ENCODE results near the gene TST. TPM values are rescaled to one million over a fixed set of nuclear protein-coding genes. Genes with fewer than 3 reads are reported as not detected.

Gene TST
- 10 to 100 TPM; 29.1 to 31.4 (median 30.3) TPM for total RNA-seq
- polyA plus RNA-seq, result 1,000 to 10,000 TPM in 1 of 3 donors, 100 to 1,000 TPM in 2; 390 to 1,038 (median 663) TPM

- peaks cover 0 to 8% (median 2%) of the 10 kb centered on the region in 4 donors for H3K36me3 ChIP-seq
- WGBS, 2 donors, result 1% methylated on average over 107 of the region's 107 CpGs
- intact Hi-C loops (cut with DNase I), result loop anchor here (2.0 to 5.0 kb wide), 3 partner anchors 31 to 242 kb away; partner anchors contain the start of genes IFT27 and KCTD17
- peak within 1 kb of the TSS; percentile 76 to 99 (median 91) for H3K4me3 ChIP-seq
- peak within 1 kb of the TSS; percentile 88 to 93 (median 89) for H3K27ac ChIP-seq
- no peaks in the 10 kb centered on the region for H3K27me3 ChIP-seq
- H3K4me1 ChIP-seq, result peaks cover 0 to 58% (median 46%) of the 10 kb centered on the region in 4 donors
- DNase-seq, result peak; percentile 89
- no peaks in the 10 kb centered on the region for H3K9me3 ChIP-seq
- TF ChIP-seq EP300 (IDR thresholded peaks at IDR 0.05) (no peak), POLR2A (IDR thresholded peaks at IDR 0.05) (peak; percentile 39 to 56), POLR2AphosphoS5 (IDR thresholded peaks at IDR 0.05) (peak; percentile 3 to 70 (median 64))
Observed at GRCh38 chr22:37019309-37020191, at the start of gene TST, which contains the start of gene MPST. Gene TST (minus strand): TSS chr22:37019447. CDS start chr22:37018732, 715 bp downstream. Gene MPST (plus strand): TSS chr22:37019742. CDS start chr22:37019837, 95 bp downstream.

GRCh38 chr22:37068859-37069258, 49.6 kb upstream of the TST start:
- no peak for DNase-seq
- intact Hi-C loops (cut with DNase I), result no loop called here
- H3K27ac ChIP-seq, result no peak overlapping the region
- no peaks in the 10 kb centered on the region for H3K36me3 ChIP-seq
- no peaks in the 10 kb centered on the region for H3K4me1 ChIP-seq
- TF ChIP-seq EP300 (IDR thresholded peaks at IDR 0.05) (no peak), CTCF (IDR thresholded peaks at IDR 0.05) (no peak), POLR2A (IDR thresholded peaks at IDR 0.05) (no peak), POLR2AphosphoS5 (IDR thresholded peaks at IDR 0.05) (no peak)
- peaks cover 18 to 52% (median 42%) of the 10 kb centered on the region in 3 donors for H3K27me3 ChIP-seq
- no peaks in the 10 kb centered on the region for H3K9me3 ChIP-seq
- no peak overlapping the region for H3K4me3 ChIP-seq
- 2 to 3% methylated on average over 36 of the region's 36 CpGs for WGBS, 2 donors

GRCh38 chr22:37067428-37067827, 48.2 kb upstream of the TST start:
- DNase-seq, result no peak
- intact Hi-C loops (cut with DNase I), result no loop called here
- Histone ChIP-seq H3K27ac (no peak overlapping the region), H3K9me3 (no peaks in the 10 kb centered on the region), H3K4me3 (no peak overlapping the region), H3K27me3 (peaks cover 18 to 49% (median 42%) of the 10 kb centered on the region in 3 donors), H3K4me1 (no peaks in the 10 kb centered on the region), H3K36me3 (no peaks in the 10 kb centered on the region)
- TF ChIP-seq CTCF (IDR thresholded peaks at IDR 0.05) (no peak), EP300 (IDR thresholded peaks at IDR 0.05) (no peak), POLR2A (IDR thresholded peaks at IDR 0.05) (no peak), POLR2AphosphoS5 (IDR thresholded peaks at IDR 0.05) (no peak)
- 83 to 90% methylated on average over 10 of the region's 10 CpGs for WGBS, 2 donors

GRCh38 chr22:37065961-37066360, 46.7 kb upstream of the TST start:
- H3K9me3 ChIP-seq, result no peaks in the 10 kb centered on the region
- TF ChIP-seq EP300 (IDR thresholded peaks at IDR 0.05), result no peak
- H3K36me3 ChIP-seq, result peaks cover 0 to 4% (median 0%) of the 10 kb centered on the region in 4 donors
- WGBS, 2 donors, result 89 to 91% methylated on average over 9 of the region's 9 CpGs
- peaks cover 18 to 41% (median 38%) of the 10 kb centered on the region in 3 donors for H3K27me3 ChIP-seq
- no peak overlapping the region for H3K4me3 ChIP-seq
- no peaks in the 10 kb centered on the region for H3K4me1 ChIP-seq
- intact Hi-C loops (cut with DNase I), result no loop called here
- no peak for DNase-seq
- H3K27ac ChIP-seq, result no peak overlapping the region

- peaks cover 13 to 33% (median 30%) of the 10 kb centered on the region in 3 donors for H3K27me3 ChIP-seq
- H3K9me3 ChIP-seq, result no peaks in the 10 kb centered on the region
- no peak overlapping the region for H3K4me3 ChIP-seq
- H3K36me3 ChIP-seq, result peaks cover 0 to 12% (median 2%) of the 10 kb centered on the region in 4 donors
- no peak overlapping the region for H3K27ac ChIP-seq
- no peak for DNase-seq
- intact Hi-C loops (cut with DNase I), result no loop called here
- TF ChIP-seq CTCF (IDR thresholded peaks at IDR 0.05) (no peak), POLR2AphosphoS5 (IDR thresholded peaks at IDR 0.05) (no peak), POLR2A (IDR thresholded peaks at IDR 0.05) (no peak)
- 39 to 75% methylated on average over 3 of the region's 3 CpGs for WGBS, 2 donors
- no peaks in the 10 kb centered on the region for H3K4me1 ChIP-seq
Observed at GRCh38 chr22:37065180-37065579, 45.9 kb upstream of the TST start.
